ENCODE measurements around the gene OVCA2. TPM values are rescaled to one million over a fixed set of nuclear protein-coding genes. Genes with fewer than 3 reads are reported as not detected.
"Not testable (repeated sequence)": the region's sequence is repeated elsewhere in the genome, so short reads cannot be mapped to it uniquely, and the experiment has no call there.

OVCA2 gene
- total RNA-seq, 1 donor from 2014 or later: 21.9 TPM

- H3K36me3 Mint-ChIP-seq (ENCODE audit: insufficient read depth): peaks cover 10% of the 10 kb centered on the region
- H3K9me3 Mint-ChIP-seq (ENCODE audit: low read depth): no peaks in the 10 kb centered on the region
- H3K4me3 Mint-ChIP-seq (ENCODE audit: low read depth): no peak overlapping the region
- no peak for DNase-seq (ENCODE audit: low spot score, unreplicated experiment)
- no peak overlapping the region for H3K27ac Mint-ChIP-seq
- peaks cover 5% of the 10 kb centered on the region for H3K4me1 Mint-ChIP-seq (ENCODE audit: low read depth)
- no peaks in the 10 kb centered on the region for H3K27me3 Mint-ChIP-seq
- no peak for TF ChIP-seq CTCF (IDR thresholded peaks at IDR 0.05; ENCODE audit: unreplicated experiment)
Observed at GRCh38 chr17:2012499-2012898, 29.3 kb upstream of the OVCA2 start.

- not testable (repeated sequence) for H3K27me3 Mint-ChIP-seq; H3K4me3 Mint-ChIP-seq (ENCODE audit: low read depth); H3K9me3 Mint-ChIP-seq (ENCODE audit: low read depth); H3K27ac Mint-ChIP-seq; H3K36me3 Mint-ChIP-seq (ENCODE audit: insufficient read depth); DNase-seq (ENCODE audit: low spot score, unreplicated experiment)
- peaks cover 13% of the 10 kb centered on the region for H3K4me1 Mint-ChIP-seq (ENCODE audit: low read depth)
Observed at GRCh38 chr17:2013220-2013993, 28.4 kb upstream of the OVCA2 start.

- no peak for DNase-seq (ENCODE audit: low spot score, unreplicated experiment)
- H3K4me1 Mint-ChIP-seq (ENCODE audit: low read depth): peaks cover 13% of the 10 kb centered on the region
- no peak overlapping the region for H3K27ac Mint-ChIP-seq
- no peak overlapping the region for H3K4me3 Mint-ChIP-seq (ENCODE audit: low read depth)
- H3K27me3 Mint-ChIP-seq: peaks cover 6% of the 10 kb centered on the region
- H3K9me3 Mint-ChIP-seq (ENCODE audit: low read depth): no peaks in the 10 kb centered on the region
- TF ChIP-seq CTCF (IDR thresholded peaks at IDR 0.05; ENCODE audit: unreplicated experiment): no peak
- H3K36me3 Mint-ChIP-seq (ENCODE audit: insufficient read depth): peaks cover 10% of the 10 kb centered on the region
Observed at GRCh38 chr17:2013994-2014317, 27.9 kb upstream of the OVCA2 start.

GRCh38 chr17:2015314-2015713, 26.5 kb upstream of the OVCA2 start:
- H3K4me1 Mint-ChIP-seq (ENCODE audit: low read depth): peaks cover 17% of the 10 kb centered on the region
- peaks cover 10% of the 10 kb centered on the region for H3K36me3 Mint-ChIP-seq (ENCODE audit: insufficient read depth)
- no peak overlapping the region for H3K27ac Mint-ChIP-seq
- TF ChIP-seq CTCF (IDR thresholded peaks at IDR 0.05; ENCODE audit: unreplicated experiment): no peak
- DNase-seq (ENCODE audit: low spot score, unreplicated experiment): no peak
- H3K27me3 Mint-ChIP-seq: peaks cover 18% of the 10 kb centered on the region
- no peak overlapping the region for H3K4me3 Mint-ChIP-seq (ENCODE audit: low read depth)
- no peaks in the 10 kb centered on the region for H3K9me3 Mint-ChIP-seq (ENCODE audit: low read depth)

- Mint-ChIP-seq H3K4me1 (ENCODE audit: low read depth) (peaks cover 15% of the 10 kb centered on the region), H3K27me3 (peaks cover 22% of the 10 kb centered on the region), H3K27ac (no peak overlapping the region), H3K4me3 (ENCODE audit: low read depth) (no peak overlapping the region), H3K9me3 (ENCODE audit: low read depth) (no peaks in the 10 kb centered on the region), H3K36me3 (ENCODE audit: insufficient read depth) (peaks cover 10% of the 10 kb centered on the region)
- TF ChIP-seq CTCF (IDR thresholded peaks at IDR 0.05; ENCODE audit: unreplicated experiment): no peak
- DNase-seq (ENCODE audit: low spot score, unreplicated experiment): no peak
Observed at GRCh38 chr17:2016494-2016893, 25.3 kb upstream of the OVCA2 start.

GRCh38 chr17:2017274-2017941, 24.4 kb upstream of the OVCA2 start:
- peaks cover 9% of the 10 kb centered on the region for H3K36me3 Mint-ChIP-seq (ENCODE audit: insufficient read depth)
- H3K27ac Mint-ChIP-seq: no peak overlapping the region
- DNase-seq (ENCODE audit: low spot score, unreplicated experiment): no peak
- H3K4me3 Mint-ChIP-seq (ENCODE audit: low read depth): no peak overlapping the region
- H3K27me3 Mint-ChIP-seq: peaks cover 22% of the 10 kb centered on the region
- H3K4me1 Mint-ChIP-seq (ENCODE audit: low read depth): peaks cover 15% of the 10 kb centered on the region
- no peaks in the 10 kb centered on the region for H3K9me3 Mint-ChIP-seq (ENCODE audit: low read depth)
- TF ChIP-seq CTCF (IDR thresholded peaks at IDR 0.05; ENCODE audit: unreplicated experiment): no peak

Measured in progenitor cell of endocrine pancreas (in vitro differentiated cells).